Smooth muscle cell (in vitro differentiated cells): ENCODE data around the gene FTCD. TPM values are rescaled to one million over a fixed set of nuclear protein-coding genes. Genes with fewer than 3 reads are reported as not detected.

Source experiments
- DNase-seq: peaks from one replicate; lab custom pipeline; 2025; ENCODE audit not compliant: unreplicated experiment; lab: John Stamatoyannopoulos, UW
- H2AFZ ChIP-seq: fragments of 200-600 bp; sonication (generic); 2 replicates; pipeline ENCODE4 v1.6.0; 2016; ENCODE audit warnings: antibody characterized with exemption, low read depth, mild to moderate bottlenecking
- H3F3A ChIP-seq: fragments of 200-600 bp; sonication (generic); 2 replicates; pipeline ENCODE4 v1.6.0; 2017; ENCODE audit warnings: antibody characterized with exemption, low read depth
- H3K27ac ChIP-seq: fragments of 200-600 bp; sonication (generic); 2 replicates; pipeline ENCODE4 v1.5.1; 2016; ENCODE audit warnings: low read depth, mild to moderate bottlenecking
- H3K27me3 ChIP-seq: fragments of 200-600 bp; sonication (generic); 2 replicates; pipeline ENCODE4 v1.6.1; 2016; ENCODE audit warnings: low read depth, mild to moderate bottlenecking
- H3K36me3 ChIP-seq: fragments of 200-600 bp; sonication (generic); 2 replicates; pipeline ENCODE4 v1.5.1; 2016; ENCODE audit warnings: low read depth
- H3K4me1 ChIP-seq: fragments of 200-600 bp; sonication (generic); 2 replicates; pipeline ENCODE4 v1.5.1; 2016; ENCODE audit warnings: low read depth
- H3K4me2 ChIP-seq: fragments of 200-600 bp; sonication (generic); 2 replicates; pipeline ENCODE4 v1.6.0; 2016; ENCODE audit warnings: mild to moderate bottlenecking
- H3K4me3 ChIP-seq: fragments of 200-600 bp; sonication (generic); 2 replicates; pipeline ENCODE4 v1.5.1; 2016; ENCODE audit warnings: mild to moderate bottlenecking
- H3K79me2 ChIP-seq: fragments of 200-600 bp; sonication (generic); 2 replicates; pipeline ENCODE4 v1.6.0; 2016; ENCODE audit warnings: low read depth, mild to moderate bottlenecking
- H3K9ac ChIP-seq: fragments of 200-600 bp; sonication (generic); 2 replicates; pipeline ENCODE4 v1.6.0; 2016; ENCODE audit warnings: low read depth
- H3K9me3 ChIP-seq: fragments of 200-600 bp; sonication (generic); replicated peaks from 2 replicates; pipeline ENCODE4 v1.5.1; 2016; ENCODE audit warnings: low read depth
- H4K20me1 ChIP-seq: fragments of 200-600 bp; sonication (generic); 2 replicates; pipeline ENCODE4 v1.6.0; 2016; ENCODE audit warnings: low read depth
- CTCF ChIP-seq: fragments of 200-600 bp; sonication (generic); IDR thresholded peaks from 2 replicates; pipeline ENCODE4 v1.5.1; 2017; ENCODE audit warnings: borderline replicate concordance, mild to moderate bottlenecking, antibody characterized with exemption; ENCODE audit not compliant: insufficient read depth, poor library complexity, severe bottlenecking
- WGBS: methylation state at CpG from one replicate; pipeline ENCODE4 v1.1.7; 2016; ENCODE audit warnings: low lambda C conversion rate; 5-methylcytosine and 5-hydroxymethylcytosine counted together
- polyA plus RNA-seq: library from polyadenylated mRNA; unstranded; fragments of >200 nt; fragmentation: Nextera tagmentation; extraction: Ambion mirVana; gene quantifications from 2 replicates; pipeline ENCODE4 v1.2.1, GENCODE V29; 2016
- total RNA-seq: library from RNA; depleted of rRNA; stranded (reverse); fragments of >200 nt; gene quantifications from 2 replicates; pipeline ENCODE4 v1.2.3, GENCODE V29; 2014

FTCD gene
- total and polyA plus RNA-seq, 2 experiments from 2014 or later: 1.3 to 15.2 TPM

GRCh38 chr21:46165098-46165497 lies 9.7 kb upstream of the FTCD start:
- H3K36me3 ChIP-seq: no peaks in the 10 kb centered on the region
- no peaks in the 10 kb centered on the region for H3K79me2 ChIP-seq
- no peak overlapping the region for H2AFZ ChIP-seq
- H3K4me1 ChIP-seq: no peaks in the 10 kb centered on the region
- H3K4me2 ChIP-seq: no peak overlapping the region
- no peaks in the 10 kb centered on the region for H3F3A ChIP-seq
- DNase-seq: no peak
- H3K27me3 ChIP-seq: no peaks in the 10 kb centered on the region
- no peaks in the 10 kb centered on the region for H4K20me1 ChIP-seq
- no peak overlapping the region for H3K4me3 ChIP-seq
- no peak for TF ChIP-seq CTCF
- no peak overlapping the region for H3K9ac ChIP-seq
- H3K9me3 ChIP-seq: no peaks in the 10 kb centered on the region
- H3K27ac ChIP-seq: no peak overlapping the region

GRCh38 chr21:46163380-46163779 lies 8.0 kb upstream of the FTCD start:
- Histone ChIP-seq H3K9me3 (no peaks in the 10 kb centered on the region), H3K27ac (no peak overlapping the region), H3K4me1 (no peaks in the 10 kb centered on the region), H2AFZ (no peak overlapping the region), H3K36me3 (no peaks in the 10 kb centered on the region), H3K27me3 (no peaks in the 10 kb centered on the region), H3K4me3 (no peak overlapping the region), H3F3A (no peaks in the 10 kb centered on the region), H4K20me1 (no peaks in the 10 kb centered on the region), H3K4me2 (no peak overlapping the region), H3K9ac (no peak overlapping the region), H3K79me2 (no peaks in the 10 kb centered on the region)
- no peak for DNase-seq
- WGBS: 97% methylated on average over 4 of the region's 4 CpGs
- TF ChIP-seq CTCF: no peak

- Histone ChIP-seq H3K79me2 (no peaks in the 10 kb centered on the region), H3K4me2 (no peak overlapping the region), H3K27ac (no peak overlapping the region), H3K9me3 (no peaks in the 10 kb centered on the region), H3K27me3 (no peaks in the 10 kb centered on the region), H3K9ac (no peak overlapping the region), H3K4me3 (no peak overlapping the region), H2AFZ (no peak overlapping the region), H3F3A (no peaks in the 10 kb centered on the region), H3K4me1 (no peaks in the 10 kb centered on the region), H3K36me3 (no peaks in the 10 kb centered on the region), H4K20me1 (no peaks in the 10 kb centered on the region)
- no peak for DNase-seq
- TF ChIP-seq CTCF: no peak
- 95% methylated on average over 68 of the region's 72 CpGs for WGBS
These were observed 6.5 kb upstream of the FTCD start for GRCh38 chr21:46161633-46162592.
